Measurements from ENCODE around the gene CIC. TPM values are rescaled to one million over a fixed set of nuclear protein-coding genes. Genes with fewer than 3 reads are reported as not detected.

CIC gene
- total and polyA plus RNA-seq, 9 of the 15 experiments (the other 6 are each of a cell fraction or from before 2014, with no cell fraction given) = 0.07 to 44.7 (median 8.6) TPM

DNA sequence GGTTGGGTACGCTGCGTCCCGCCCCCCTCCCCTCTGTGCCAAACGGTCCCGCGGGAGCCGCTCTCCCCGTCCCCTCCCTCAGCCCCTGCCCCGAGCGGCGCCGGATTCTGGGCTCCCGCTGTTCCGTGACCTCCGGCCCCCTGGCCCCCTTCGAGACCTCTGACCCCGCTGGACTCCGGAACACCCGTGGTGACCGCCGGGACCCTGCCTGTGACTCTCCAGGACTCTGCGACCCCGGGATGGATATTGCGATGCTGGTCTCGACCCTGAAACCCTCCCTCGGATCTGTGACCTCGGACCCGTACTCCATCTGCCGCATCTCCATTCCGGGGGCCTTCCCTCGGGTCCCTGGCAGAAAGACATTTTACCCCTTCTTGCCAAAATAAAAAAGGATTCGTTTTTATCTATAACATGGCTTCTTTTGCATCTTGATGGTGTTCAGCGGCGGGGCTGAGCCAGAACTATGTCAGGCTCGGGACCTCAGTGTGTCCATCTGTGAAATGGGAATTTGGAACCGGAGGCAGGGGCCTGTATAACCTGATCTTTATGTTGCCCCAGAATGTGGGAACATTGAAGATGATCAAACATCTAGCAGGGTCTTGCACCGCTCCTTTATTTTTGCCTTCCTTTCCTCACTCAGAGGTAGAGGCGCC is 55.7 kb downstream of the CIC start (continued):
- TF ChIP-seq ZBTB17 (CRISPR knock-in tag; IDR thresholded peaks at IDR 0.05) (no peak), ZNF324 (CRISPR knock-in tag; IDR thresholded peaks at IDR 0.05) (no peak), ARID2 (IDR thresholded peaks at IDR 0.05) (no peak), CREB1 (IDR thresholded peaks at IDR 0.05) (no peak), CREB1 (CRISPR knock-in tag; IDR thresholded peaks at IDR 0.05) (peak; percentile 1; the same call in 1 of the 2 replicates), MAFF (IDR thresholded peaks at IDR 0.05; ENCODE audit: low read length) (no peak), CHCHD3 (CRISPR knock-in tag; IDR thresholded peaks at IDR 0.05) (no peak), GTF2E2 (tag; IDR thresholded peaks at IDR 0.05) (no peak), XRCC3 (IDR thresholded peaks at IDR 0.05) (no peak), MGA (IDR thresholded peaks at IDR 0.05) (no peak), SAFB2 (IDR thresholded peaks at IDR 0.05; ENCODE audit: borderline replicate concordance, low read depth, low read length, severe bottlenecking) (no peak), RBM25 (IDR thresholded peaks at IDR 0.05; ENCODE audit: low read depth, low read length, severe bottlenecking) (peak; percentile 88), PCBP1 (IDR thresholded peaks at IDR 0.05; ENCODE audit: low read depth, low read length, poor library complexity, severe bottlenecking) (peak; percentile 22), SIN3B (IDR thresholded peaks at IDR 0.05; ENCODE audit: low read depth) (no peak)
- TF ChIP-seq, protein P1, sequence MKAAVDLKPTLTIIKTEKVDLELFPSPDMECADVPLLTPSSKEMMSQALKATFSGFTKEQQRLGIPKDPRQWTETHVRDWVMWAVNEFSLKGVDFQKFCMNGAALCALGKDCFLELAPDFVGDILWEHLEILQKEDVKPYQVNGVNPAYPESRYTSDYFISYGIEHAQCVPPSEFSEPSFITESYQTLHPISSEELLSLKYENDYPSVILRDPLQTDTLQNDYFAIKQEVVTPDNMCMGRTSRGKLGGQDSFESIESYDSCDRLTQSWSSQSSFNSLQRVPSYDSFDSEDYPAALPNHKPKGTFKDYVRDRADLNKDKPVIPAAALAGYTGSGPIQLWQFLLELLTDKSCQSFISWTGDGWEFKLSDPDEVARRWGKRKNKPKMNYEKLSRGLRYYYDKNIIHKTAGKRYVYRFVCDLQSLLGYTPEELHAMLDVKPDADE (conservative IDR thresholded peaks at IDR 0.05; ENCODE audit: control insufficient read depth, low read depth, low read length) = no peak
- TF ChIP-seq, protein P2, sequence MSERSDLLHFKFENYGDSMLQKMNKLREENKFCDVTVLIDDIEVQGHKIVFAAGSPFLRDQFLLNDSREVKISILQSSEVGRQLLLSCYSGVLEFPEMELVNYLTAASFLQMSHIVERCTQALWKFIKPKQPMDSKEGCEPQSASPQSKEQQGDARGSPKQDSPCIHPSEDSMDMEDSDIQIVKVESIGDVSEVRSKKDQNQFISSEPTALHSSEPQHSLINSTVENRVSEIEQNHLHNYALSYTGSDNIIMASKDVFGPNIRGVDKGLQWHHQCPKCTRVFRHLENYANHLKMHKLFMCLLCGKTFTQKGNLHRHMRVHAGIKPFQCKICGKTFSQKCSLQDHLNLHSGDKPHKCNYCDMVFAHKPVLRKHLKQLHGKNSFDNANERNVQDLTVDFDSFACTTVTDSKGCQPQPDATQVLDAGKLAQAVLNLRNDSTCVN (CRISPR knock-in tag; IDR thresholded peaks at IDR 0.05) = no peak
